SK-N-SH (cell line): ENCODE measurements around the gene SMAD2.

Source experiments
- CHD2 ChIP-seq: fragments of 150-350 bp; IDR thresholded peaks from 2 replicates; pipeline ENCODE4 v1.6.1; 2018; ENCODE audit warnings: low read length; ENCODE audit not compliant: partially characterized antibody
- CTCF ChIP-seq: fragments of 200-600 bp; sonication (generic); IDR thresholded peaks from 2 replicates; pipeline ENCODE4 v1.6.1; 2017; ENCODE audit warnings: antibody characterized with exemption, mild to moderate bottlenecking, moderate library complexity
- EP300 ChIP-seq, 2 experiments: IDR thresholded peaks; 2 replicates each; pipeline versions ENCODE4 v1.4.0 to v1.6.1; 2012; ENCODE audit warnings: borderline replicate concordance in 1 of 2, low read depth in 1 of 2, low read length in 1 of 2
- EZH2phosphoT487 ChIP-seq: fragments of 200-600 bp; sonication (generic); IDR thresholded peaks from 2 replicates; pipeline ENCODE4 v1.6.1; 2017; ENCODE audit warnings: low read depth, mixed run types, mild to moderate bottlenecking, antibody characterized with exemption, moderate library complexity, borderline replicate concordance
- MXI1 ChIP-seq: IDR thresholded peaks from 2 replicates; pipeline ENCODE4 v1.6.1; 2012; ENCODE audit warnings: mild to moderate bottlenecking, low read depth, low read length, improper control_type of control experiment
- POLR2AphosphoS5 ChIP-seq: IDR thresholded peaks from 2 replicates; pipeline ENCODE4 v1.6.1; 2012; ENCODE audit warnings: low read depth, low read length
- RAD21 ChIP-seq: IDR thresholded peaks from 2 replicates; pipeline ENCODE4 v1.6.1; 2012; ENCODE audit warnings: mild to moderate bottlenecking, low read length
- REST ChIP-seq: IDR thresholded peaks from 2 replicates; pipeline ENCODE4 v1.6.1; 2012; ENCODE audit warnings: mild to moderate bottlenecking, low read depth, low read length, moderate library complexity
- RXRA ChIP-seq: IDR thresholded peaks from 2 replicates; pipeline ENCODE4 v1.4.0; 2012; ENCODE audit warnings: low read depth, mild to moderate bottlenecking, borderline replicate concordance
- TCF12 ChIP-seq: IDR thresholded peaks from 2 replicates; pipeline ENCODE4 v1.4.0; 2012
- YY1 ChIP-seq: IDR thresholded peaks from 2 replicates; pipeline ENCODE4 v1.4.0; 2012; ENCODE audit warnings: low read depth, mild to moderate bottlenecking

- TF ChIP-seq CTCF (no peak), POLR2AphosphoS5 (no peak), REST (no peak), TCF12 (no peak), EP300 (IDR thresholded peaks at IDR 0.05; ENCODE audit: borderline replicate concordance in 1 of 2, low read depth in 1 of 2, low read length in 1 of 2) (no peak), EZH2phosphoT487 (no peak), RXRA (no peak), RAD21 (no peak), CHD2 (no peak), MXI1 (no peak), YY1 (no peak)
Observed at GRCh38 chr18:47777626-47778025, 152.8 kb downstream of the SMAD2 start.
